HG02840 (cell line): Measurements from ENCODE around the gene CLCA4.
"Not testable (repeated sequence)": the region's sequence is repeated elsewhere in the genome, so short reads cannot be mapped to it uniquely, and the experiment has no call there.

Experiments
- ATAC-seq: cut with Tn5 transposase; IDR thresholded peaks from one replicate; pipeline ENCODE4 v1.9.1; 2021; ENCODE audit warnings: mild to moderate bottlenecking, moderate library complexity, moderate number of reproducible peaks; ENCODE audit not compliant: unreplicated experiment, low FRiP score

The CLCA4 gene

GRCh38 chr1:86596741-86597290 is 49.9 kb downstream of the CLCA4 start:
- ATAC-seq = no peak

GRCh38 chr1:86606080-86606479 is 59.2 kb downstream of the CLCA4 start:
- ATAC-seq = not testable (repeated sequence)

- ATAC-seq = no peak
Observed at GRCh38 chr1:86616433-86616832, 69.6 kb downstream of the CLCA4 start.

- peak; percentile 100 for ATAC-seq
Observed at GRCh38 chr1:86616871-86617270, 70.0 kb downstream of the CLCA4 start.

- ATAC-seq = no peak
Observed at GRCh38 chr1:86618358-86618757, 71.5 kb downstream of the CLCA4 start.

GRCh38 chr1:86619313-86619712 is 72.4 kb downstream of the CLCA4 start:
- ATAC-seq = no peak

- no peak for ATAC-seq
Observed at GRCh38 chr1:86621286-86621685, 74.4 kb downstream of the CLCA4 start.
